Measurements from ENCODE around the gene MIOS.

The MIOS gene

GRCh38 chr7:7565746-7566650 lies 686 bp upstream of the MIOS start:
- Histone ChIP-seq H2AFZ (ENCODE audit: low read length) (peak overlapping the region; percentile 89), H3K9me2 (ENCODE audit: low read depth, low read length) (no peaks in the 10 kb centered on the region), H3K27ac (ENCODE audit: low read depth, low read length, poor library complexity, severe bottlenecking) (no peak overlapping the region), H3K27me3 (ENCODE audit: insufficient read depth, low read length) (no peaks in the 10 kb centered on the region), H3K9ac (ENCODE audit: low read length) (peak overlapping the region; percentile 80), H3K9me3 (ENCODE audit: low read length) (no peaks in the 10 kb centered on the region), H3K4me1 (ENCODE audit: insufficient read depth, low read length, severe bottlenecking) (peaks cover 30% of the 10 kb centered on the region), H3K4me3 (ENCODE audit: low read depth, low read length, poor library complexity, severe bottlenecking) (peak overlapping the region; percentile 80), H3K4me2 (ENCODE audit: low read length) (peak overlapping the region; percentile 99), H3K36me3 (ENCODE audit: insufficient read depth, low read length) (0 out of 2 replicates have a peak, but pooled peaks cover 5% of the 10 kb centered on the region), H3F3A (ENCODE audit: insufficient read depth, low read length) (no peaks in the 10 kb centered on the region), H4K20me1 (ENCODE audit: insufficient read depth, low read length) (no peaks in the 10 kb centered on the region), H3K79me2 (ENCODE audit: insufficient read depth, low read length) (peaks cover 31% of the 10 kb centered on the region)
- TF ChIP-seq CTCF (IDR thresholded peaks at IDR 0.05; ENCODE audit: low read length) = no peak
- no peak for TF ChIP-seq EZH2 (IDR thresholded peaks at IDR 0.05; ENCODE audit: borderline replicate concordance, low read length)

- H3K27ac ChIP-seq (ENCODE audit: low read depth, low read length, poor library complexity, severe bottlenecking) = peak overlapping the region; percentile 78
- H3K4me3 ChIP-seq (ENCODE audit: low read depth, low read length, poor library complexity, severe bottlenecking) = peak overlapping the region; percentile 80
- no peaks in the 10 kb centered on the region for H4K20me1 ChIP-seq (ENCODE audit: insufficient read depth, low read length)
- peaks cover 30% of the 10 kb centered on the region for H3K4me1 ChIP-seq (ENCODE audit: insufficient read depth, low read length, severe bottlenecking)
- peak overlapping the region; percentile 80 for H3K9ac ChIP-seq (ENCODE audit: low read length)
- H3K79me2 ChIP-seq (ENCODE audit: insufficient read depth, low read length) = peaks cover 42% of the 10 kb centered on the region
- TF ChIP-seq EZH2 (IDR thresholded peaks at IDR 0.05; ENCODE audit: borderline replicate concordance, low read length) (no peak), CTCF (IDR thresholded peaks at IDR 0.05; ENCODE audit: low read length) (no peak)
- peak overlapping the region; percentile 99 for H3K4me2 ChIP-seq (ENCODE audit: low read length)
- H3K9me2 ChIP-seq (ENCODE audit: low read depth, low read length) = no peaks in the 10 kb centered on the region
- H2AFZ ChIP-seq (ENCODE audit: low read length) = no peak overlapping the region
- peaks cover 24% of the 10 kb centered on the region for H3K36me3 ChIP-seq (ENCODE audit: insufficient read depth, low read length)
- no peaks in the 10 kb centered on the region for H3K27me3 ChIP-seq (ENCODE audit: insufficient read depth, low read length)
- H3F3A ChIP-seq (ENCODE audit: insufficient read depth, low read length) = no peaks in the 10 kb centered on the region
- H3K9me3 ChIP-seq (ENCODE audit: low read length) = no peaks in the 10 kb centered on the region
Observed at GRCh38 chr7:7567898-7568531, 1.3 kb downstream of the MIOS start.

GRCh38 chr7:7568553-7568952 lies 1.9 kb downstream of the MIOS start:
- Histone ChIP-seq H4K20me1 (ENCODE audit: insufficient read depth, low read length) (no peaks in the 10 kb centered on the region), H3K4me1 (ENCODE audit: insufficient read depth, low read length, severe bottlenecking) (peaks cover 30% of the 10 kb centered on the region), H3K27ac (ENCODE audit: low read depth, low read length, poor library complexity, severe bottlenecking) (peak overlapping the region; percentile 78), H3F3A (ENCODE audit: insufficient read depth, low read length) (no peaks in the 10 kb centered on the region), H3K9me2 (ENCODE audit: low read depth, low read length) (no peaks in the 10 kb centered on the region), H3K79me2 (ENCODE audit: insufficient read depth, low read length) (peaks cover 42% of the 10 kb centered on the region), H3K4me3 (ENCODE audit: low read depth, low read length, poor library complexity, severe bottlenecking) (peak overlapping the region; percentile 80), H3K27me3 (ENCODE audit: insufficient read depth, low read length) (no peaks in the 10 kb centered on the region), H3K4me2 (ENCODE audit: low read length) (peak overlapping the region; percentile 99), H3K36me3 (ENCODE audit: insufficient read depth, low read length) (peaks cover 29% of the 10 kb centered on the region), H3K9ac (ENCODE audit: low read length) (peak overlapping the region; percentile 80), H3K9me3 (ENCODE audit: low read length) (no peaks in the 10 kb centered on the region), H2AFZ (ENCODE audit: low read length) (no peak overlapping the region)
- no peak for TF ChIP-seq EZH2 (IDR thresholded peaks at IDR 0.05; ENCODE audit: borderline replicate concordance, low read length)
- TF ChIP-seq CTCF (IDR thresholded peaks at IDR 0.05; ENCODE audit: low read length) = no peak
